ENCODE results near the gene AGAP1. TPM values are rescaled to one million over a fixed set of nuclear protein-coding genes. Genes with fewer than 3 reads are reported as not detected.

Gene AGAP1
- total RNA-seq, 1 experiment from 2014 or later, result 25.8 TPM

- Mint-ChIP-seq H3K36me3 (ENCODE audit: insufficient read depth in 1 of 3, low read depth in 3 of 3) (peaks cover 0 to 3% (median 2%) of the 10 kb centered on the region in 3 experiments; a peak in 2 of 7 replicates), H3K4me3 (no peak overlapping the region)
Observed at GRCh38 chr2:236040600-236041328, 546.9 kb downstream of the AGAP1 start.

More at GRCh38 chr2:236040600-236041328, 546.9 kb downstream of the AGAP1 start:
- Histone ChIP-seq H2BK12ac (ENCODE audit: insufficient read length, low read depth, low read length) (no peak overlapping the region), H3K4me1 (ENCODE audit: insufficient read depth, low read length) (no peaks in the 10 kb centered on the region), H2AFZ (ENCODE audit: low read length) (no peak overlapping the region), H2BK20ac (ENCODE audit: low read depth, low read length, poor library complexity, severe bottlenecking) (no peak overlapping the region), H3K4ac (ENCODE audit: low read depth, low read length) (no peak overlapping the region), H3K27ac (ENCODE audit: insufficient read length, low read depth, low read length) (no peak overlapping the region), H3K23me2 (ENCODE audit: insufficient read length, low read depth, low read length, poor library complexity, severe bottlenecking) (no peaks in the 10 kb centered on the region), H3K14ac (ENCODE audit: insufficient read depth, low read length) (no peak overlapping the region), H2BK120ac (ENCODE audit: low read depth, low read length, poor library complexity, severe bottlenecking) (no peak overlapping the region), H3K56ac (ENCODE audit: insufficient read length, low read depth, low read length) (no peak overlapping the region), H4K20me1 (ENCODE audit: control insufficient read depth, insufficient read depth, insufficient read length) (peaks cover 2% of the 10 kb centered on the region), H3K18ac (ENCODE audit: insufficient read length, low read depth, low read length) (no peak overlapping the region), H3K4me2 (ENCODE audit: insufficient read depth, insufficient read length, low read length) (no peak overlapping the region), H3K79me2 (ENCODE audit: insufficient read depth, low read length) (no peaks in the 10 kb centered on the region), H3K27me3 (ENCODE audit: insufficient read depth, low read length) (no peaks in the 10 kb centered on the region), H4K5ac (ENCODE audit: insufficient read length, low read depth, low read length) (no peak overlapping the region), H3K9me3 (ENCODE audit: control insufficient read depth, low read depth, low read length) (no peaks in the 10 kb centered on the region), H3T11ph (ENCODE audit: low read length) (no peak overlapping the region), H2BK15ac (ENCODE audit: low read depth, low read length) (no peak overlapping the region), H2BK5ac (ENCODE audit: insufficient read length, low read length) (no peak overlapping the region), H3K79me1 (ENCODE audit: insufficient read depth, low read depth, low read length, poor library complexity, severe bottlenecking) (no peaks in the 10 kb centered on the region), H4K91ac (ENCODE audit: insufficient read length, low read depth, low read length) (no peak overlapping the region), H4K8ac (replicated peaks; ENCODE audit: insufficient read length, low read depth, low read length) (no peak overlapping the region), H3K23ac (ENCODE audit: insufficient read length, low read depth, low read length) (no peak overlapping the region), H2AK5ac (ENCODE audit: insufficient read length, low read length) (no peak overlapping the region), H3K9ac (ENCODE audit: extremely low read depth, insufficient read length, low read length) (no peak overlapping the region)
- Mint-ChIP-seq H3K9me3 (no peaks in the 10 kb centered on the region), H3K27ac (no peak overlapping the region), H3K4me1 (peaks cover 10 to 16% of the 10 kb centered on the region in 2 experiments), H3K27me3 (ENCODE audit: low read depth) (no peaks in the 10 kb centered on the region)
- no peak for DNase-seq
- TF ChIP-seq, protein P1, sequence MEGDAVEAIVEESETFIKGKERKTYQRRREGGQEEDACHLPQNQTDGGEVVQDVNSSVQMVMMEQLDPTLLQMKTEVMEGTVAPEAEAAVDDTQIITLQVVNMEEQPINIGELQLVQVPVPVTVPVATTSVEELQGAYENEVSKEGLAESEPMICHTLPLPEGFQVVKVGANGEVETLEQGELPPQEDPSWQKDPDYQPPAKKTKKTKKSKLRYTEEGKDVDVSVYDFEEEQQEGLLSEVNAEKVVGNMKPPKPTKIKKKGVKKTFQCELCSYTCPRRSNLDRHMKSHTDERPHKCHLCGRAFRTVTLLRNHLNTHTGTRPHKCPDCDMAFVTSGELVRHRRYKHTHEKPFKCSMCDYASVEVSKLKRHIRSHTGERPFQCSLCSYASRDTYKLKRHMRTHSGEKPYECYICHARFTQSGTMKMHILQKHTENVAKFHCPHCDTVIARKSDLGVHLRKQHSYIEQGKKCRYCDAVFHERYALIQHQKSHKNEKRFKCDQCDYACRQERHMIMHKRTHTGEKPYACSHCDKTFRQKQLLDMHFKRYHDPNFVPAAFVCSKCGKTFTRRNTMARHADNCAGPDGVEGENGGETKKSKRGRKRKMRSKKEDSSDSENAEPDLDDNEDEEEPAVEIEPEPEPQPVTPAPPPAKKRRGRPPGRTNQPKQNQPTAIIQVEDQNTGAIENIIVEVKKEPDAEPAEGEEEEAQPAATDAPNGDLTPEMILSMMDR (conservative IDR thresholded peaks at IDR 0.05), result no peak
- WGBS (ENCODE audit: extremely low coverage, insufficient read length, low lambda C conversion rate), result no CpG with 5 or more reads among the region's 21 CpGs

Measured in H9 (cell line).